Body of pancreas (tissue), 4 donors: ENCODE measurements around the gene ERC1.

ENCODE experiments used
- CTCF ChIP-seq, 7 experiments: fragments of 450-650 bp in 4 of 7; fragments of 200-600 bp in 3 of 7; sonication (generic) in 3 of 7; IDR thresholded peaks; one replicate each; pipeline ENCODE4 v1.5.1; 2016 to 2019; ENCODE audit warnings: antibody characterized with exemption in 7 of 7
- POLR2A ChIP-seq, 3 donors: fragments of 450-650 bp; IDR thresholded peaks; one replicate each; pipeline ENCODE4 v1.6.1; 2016; ENCODE audit warnings: antibody characterized with exemption in 3 of 3, mild to moderate bottlenecking in 2 of 3

GRCh38 chr12:1201030-1201429, 210.0 kb downstream of the ERC1 start:
- TF ChIP-seq CTCF (IDR thresholded peaks at IDR 0.05) (no peak), POLR2A (IDR thresholded peaks at IDR 0.05) (no peak)
